ENCODE measurements around the gene PPP1R3F.

The PPP1R3F gene

GRCh38 chrX:49263631-49264030, 6.0 kb upstream of the PPP1R3F start:
- Histone ChIP-seq H3K4me3 (ENCODE audit: low read depth in 1 of 2, low read length in 2 of 2) (no peak overlapping the region), H3K36me3 (ENCODE audit: insufficient read depth, low read length) (no peaks in the 10 kb centered on the region), H3K9me3 (ENCODE audit: low read length) (no peaks in the 10 kb centered on the region), H3K9ac (ENCODE audit: low read length) (no peak overlapping the region), H3K27ac (ENCODE audit: low read depth, low read length) (no peak overlapping the region), H3K27me3 (ENCODE audit: control insufficient read depth in 1 of 2, insufficient read depth in 2 of 2, low read length in 2 of 2) (no peaks in the 10 kb centered on the region), H3K4me1 (ENCODE audit: insufficient read depth, low read length) (peaks cover 7% of the 10 kb centered on the region)

GRCh38 chrX:49264460-49264859, 5.1 kb upstream of the PPP1R3F start, which contains the start of gene FOXP3:
Gene FOXP3 (minus strand): TSS chrX:49264710. CDS start chrX:49258505, 6,205 bp downstream.
- Histone ChIP-seq H3K4me3 (ENCODE audit: low read depth in 1 of 2, low read length in 2 of 2) (no peak within 1 kb of the TSS), H3K27me3 (ENCODE audit: control insufficient read depth in 1 of 2, insufficient read depth in 2 of 2, low read length in 2 of 2) (no peaks in the 10 kb centered on the region), H3K9me3 (ENCODE audit: low read length) (no peaks in the 10 kb centered on the region), H3K27ac (ENCODE audit: low read depth, low read length) (no peak within 1 kb of the TSS), H3K4me1 (ENCODE audit: insufficient read depth, low read length) (peaks cover 8% of the 10 kb centered on the region), H3K9ac (ENCODE audit: low read length) (no peak within 1 kb of the TSS), H3K36me3 (ENCODE audit: insufficient read depth, low read length) (no peaks in the 10 kb centered on the region)

DNA sequence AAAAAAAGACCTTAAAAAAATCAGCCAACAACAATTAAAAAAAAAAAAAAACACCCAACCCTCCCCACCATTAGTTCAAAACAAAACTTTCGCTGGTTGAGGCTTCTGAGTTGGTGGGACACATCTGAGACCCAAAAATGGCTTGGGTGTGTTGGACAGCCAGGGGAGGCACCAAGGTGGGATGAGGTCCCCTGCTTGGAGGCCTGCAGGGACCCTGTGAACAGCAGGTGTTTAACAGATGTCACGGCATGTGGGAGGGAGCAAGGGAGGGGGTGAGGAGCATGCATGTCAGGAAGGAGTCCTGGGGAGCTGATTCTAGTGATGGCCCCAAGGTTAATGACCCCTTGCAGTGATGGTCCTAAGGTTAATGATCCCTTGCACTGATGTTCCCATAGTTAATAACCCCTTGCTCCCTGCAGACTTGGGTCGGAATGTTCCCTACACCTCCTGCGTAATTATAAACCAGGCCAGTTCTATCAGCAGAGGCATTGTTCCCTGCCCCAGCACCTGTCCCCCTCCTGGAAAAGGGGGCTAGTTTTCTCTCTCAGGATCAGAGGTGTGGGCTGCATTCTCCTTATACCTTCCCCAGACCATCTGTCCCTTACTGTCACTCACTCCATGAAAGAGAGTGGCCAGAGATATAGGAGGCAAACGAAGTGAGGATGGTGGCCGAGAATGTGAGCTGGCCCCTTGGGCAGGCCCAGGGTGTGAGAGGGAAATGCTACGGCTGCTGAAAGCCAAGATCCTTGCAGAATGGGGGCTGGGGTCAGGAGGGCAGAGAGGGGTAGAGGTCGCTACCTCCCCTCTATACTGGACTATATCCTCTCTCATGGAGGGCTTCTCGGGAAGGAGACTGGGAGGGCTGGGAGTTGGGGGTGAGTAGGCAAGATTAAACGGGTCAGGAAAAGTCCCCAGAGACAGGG, 2.8 kb upstream of the PPP1R3F start:
- H3K9me3 ChIP-seq (ENCODE audit: low read length), result no peaks in the 10 kb centered on the region
- H3K27me3 ChIP-seq (ENCODE audit: control insufficient read depth in 1 of 2, insufficient read depth in 2 of 2, low read length in 2 of 2), result no peaks in the 10 kb centered on the region
- H3K36me3 ChIP-seq (ENCODE audit: insufficient read depth, low read length), result no peaks in the 10 kb centered on the region
- H3K4me3 ChIP-seq (ENCODE audit: low read depth in 1 of 2, low read length in 2 of 2), result no peak overlapping the region
- H3K9ac ChIP-seq (ENCODE audit: low read length), result no peak overlapping the region
- H3K27ac ChIP-seq (ENCODE audit: low read depth, low read length), result no peak overlapping the region
- H3K4me1 ChIP-seq (ENCODE audit: insufficient read depth, low read length), result peaks cover 22% of the 10 kb centered on the region

GRCh38 chrX:49268702-49269009, 937 bp upstream of the PPP1R3F start:
- Histone ChIP-seq H3K9me3 (ENCODE audit: low read length) (no peaks in the 10 kb centered on the region), H3K4me3 (ENCODE audit: low read depth in 1 of 2, low read length in 2 of 2) (peak overlapping the region; percentile 9 to 48), H3K9ac (ENCODE audit: low read length) (peak overlapping the region; percentile 34), H3K27me3 (ENCODE audit: control insufficient read depth in 1 of 2, insufficient read depth in 2 of 2, low read length in 2 of 2) (no peaks in the 10 kb centered on the region), H3K4me1 (ENCODE audit: insufficient read depth, low read length) (peaks cover 35% of the 10 kb centered on the region), H3K36me3 (ENCODE audit: insufficient read depth, low read length) (no peaks in the 10 kb centered on the region), H3K27ac (ENCODE audit: low read depth, low read length) (peak overlapping the region; percentile 53)

DNA sequence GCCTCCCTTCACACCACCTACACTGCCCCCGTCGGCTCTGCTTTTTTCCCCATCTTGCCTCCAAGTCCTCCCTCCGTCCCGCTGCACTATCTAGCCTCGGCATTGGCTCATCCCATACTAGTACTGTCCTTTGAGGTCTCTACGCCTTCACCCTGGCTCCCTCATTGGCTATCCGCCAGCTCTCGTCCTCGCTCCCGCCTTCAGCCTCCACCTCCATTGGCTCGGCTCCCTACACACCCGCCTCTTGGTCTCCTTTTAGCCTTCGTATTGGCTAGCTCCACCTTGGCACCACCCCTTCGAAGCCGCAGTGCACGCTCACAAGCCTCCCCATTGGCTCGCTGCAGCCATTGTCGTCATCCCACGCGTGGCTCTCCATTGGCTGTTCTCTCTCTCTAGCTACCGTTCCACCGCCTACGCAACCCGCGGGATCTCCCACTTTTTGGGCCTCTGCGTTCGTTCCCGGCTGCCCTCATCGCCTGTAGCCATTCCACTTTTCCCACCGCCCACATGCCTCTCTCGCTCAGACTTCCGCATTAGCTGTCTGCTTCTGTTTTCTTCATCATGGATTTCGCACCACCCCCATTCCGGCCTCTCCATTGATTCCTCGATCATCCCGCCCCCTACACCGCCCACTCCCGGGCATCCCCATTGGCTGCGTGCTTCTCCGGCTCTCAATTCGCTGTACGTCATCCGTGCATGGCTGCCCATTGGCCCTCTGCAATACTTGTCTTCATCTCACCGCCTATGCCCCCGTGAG, 405 bp upstream of the PPP1R3F start:
- Histone ChIP-seq H3K36me3 (ENCODE audit: insufficient read depth, low read length) (no peaks in the 10 kb centered on the region), H3K27me3 (ENCODE audit: control insufficient read depth in 1 of 2, insufficient read depth in 2 of 2, low read length in 2 of 2) (no peaks in the 10 kb centered on the region), H3K4me3 (ENCODE audit: low read depth in 1 of 2, low read length in 2 of 2) (peak overlapping the region; percentile 48 to 65), H3K9ac (ENCODE audit: low read length) (peak overlapping the region; percentile 34), H3K27ac (ENCODE audit: low read depth, low read length) (peak overlapping the region; percentile 53), H3K9me3 (ENCODE audit: low read length) (no peaks in the 10 kb centered on the region), H3K4me1 (ENCODE audit: insufficient read depth, low read length) (peaks cover 40% of the 10 kb centered on the region)

- no peaks in the 10 kb centered on the region for H3K27me3 ChIP-seq (ENCODE audit: control insufficient read depth in 1 of 2, insufficient read depth in 2 of 2, low read length in 2 of 2)
- H3K9ac ChIP-seq (ENCODE audit: low read length), result no peak overlapping the region
- H3K4me3 ChIP-seq (ENCODE audit: low read depth in 1 of 2, low read length in 2 of 2), result peak overlapping the region; percentile 43 to 65
- H3K36me3 ChIP-seq (ENCODE audit: insufficient read depth, low read length), result no peaks in the 10 kb centered on the region
- H3K9me3 ChIP-seq (ENCODE audit: low read length), result no peaks in the 10 kb centered on the region
- peaks cover 43% of the 10 kb centered on the region for H3K4me1 ChIP-seq (ENCODE audit: insufficient read depth, low read length)
- peak overlapping the region; percentile 53 for H3K27ac ChIP-seq (ENCODE audit: low read depth, low read length)
Observed at GRCh38 chrX:49270249-49270921, 792 bp downstream of the PPP1R3F start.

DNA sequence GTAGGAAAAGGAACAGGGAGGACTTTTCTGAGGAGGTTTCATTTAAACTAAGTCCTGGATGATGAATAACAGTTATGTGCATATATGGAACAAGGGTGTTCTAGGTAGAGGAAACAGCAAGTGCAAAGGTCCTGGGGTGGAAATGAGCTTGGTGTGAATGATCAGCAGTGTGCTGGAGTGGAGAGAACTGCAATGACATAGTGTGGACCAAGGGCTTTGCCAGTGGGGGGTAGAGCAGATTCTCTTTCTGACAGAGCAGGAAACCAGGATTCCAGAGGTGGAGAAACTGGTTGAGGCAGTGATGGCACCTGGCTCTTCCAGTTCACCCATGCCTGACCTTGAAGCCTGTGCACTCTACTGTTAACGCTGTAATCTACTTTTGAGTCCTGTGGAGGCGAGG, 1.7 kb downstream of the PPP1R3F start:
- no peak overlapping the region for H3K27ac ChIP-seq (ENCODE audit: low read depth, low read length)
- H3K4me3 ChIP-seq (ENCODE audit: low read depth in 1 of 2, low read length in 2 of 2), result peak overlapping the region in 1 of 2 donors; percentile 43
- H3K9me3 ChIP-seq (ENCODE audit: low read length), result no peaks in the 10 kb centered on the region
- H3K27me3 ChIP-seq (ENCODE audit: control insufficient read depth in 1 of 2, insufficient read depth in 2 of 2, low read length in 2 of 2), result no peaks in the 10 kb centered on the region
- no peak overlapping the region for H3K9ac ChIP-seq (ENCODE audit: low read length)
- peaks cover 43% of the 10 kb centered on the region for H3K4me1 ChIP-seq (ENCODE audit: insufficient read depth, low read length)
- H3K36me3 ChIP-seq (ENCODE audit: insufficient read depth, low read length), result no peaks in the 10 kb centered on the region

GRCh38 chrX:49272421-49272820, 2.8 kb downstream of the PPP1R3F start:
- H3K4me3 ChIP-seq (ENCODE audit: low read depth in 1 of 2, low read length in 2 of 2), result no peak overlapping the region
- H3K27ac ChIP-seq (ENCODE audit: low read depth, low read length), result no peak overlapping the region

DNA sequence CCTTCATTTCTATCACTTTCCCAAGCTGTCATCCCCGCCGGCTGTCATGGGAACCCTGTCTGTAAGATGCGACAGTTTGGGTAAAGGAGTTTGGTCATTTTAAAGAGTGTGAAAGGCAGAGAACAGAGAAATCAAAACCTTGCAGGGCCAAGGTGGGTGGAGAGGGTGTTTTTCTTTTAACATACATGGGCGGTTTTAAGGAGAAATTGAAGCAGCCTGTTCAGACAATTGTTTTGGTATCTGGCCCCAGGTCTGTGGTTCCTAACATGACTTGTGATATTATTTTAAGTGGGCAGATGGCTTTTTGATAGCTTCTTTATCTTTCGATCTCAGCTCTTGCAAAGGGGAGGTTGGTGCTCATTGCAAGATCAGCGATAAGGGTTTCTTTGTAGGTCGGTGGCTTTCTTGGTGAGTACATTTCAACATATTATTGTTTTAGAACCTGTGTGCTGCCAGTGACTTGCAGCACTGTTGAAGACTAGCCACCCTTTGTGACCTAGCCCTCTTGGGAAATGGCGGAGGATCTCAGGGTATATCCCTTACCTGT, 3.7 kb downstream of the PPP1R3F start:
- Histone ChIP-seq H3K27me3 (ENCODE audit: control insufficient read depth in 1 of 2, insufficient read depth in 2 of 2, low read length in 2 of 2) (no peaks in the 10 kb centered on the region), H3K9ac (ENCODE audit: low read length) (no peak overlapping the region), H3K36me3 (ENCODE audit: insufficient read depth, low read length) (no peaks in the 10 kb centered on the region), H3K9me3 (ENCODE audit: low read length) (no peaks in the 10 kb centered on the region), H3K4me3 (ENCODE audit: low read depth in 1 of 2, low read length in 2 of 2) (no peak overlapping the region), H3K4me1 (ENCODE audit: insufficient read depth, low read length) (peaks cover 50% of the 10 kb centered on the region), H3K27ac (ENCODE audit: low read depth, low read length) (no peak overlapping the region)

More at GRCh38 chrX:49272421-49272820, 2.8 kb downstream of the PPP1R3F start:
- H3K27me3 ChIP-seq (ENCODE audit: control insufficient read depth in 1 of 2, insufficient read depth in 2 of 2, low read length in 2 of 2), result no peaks in the 10 kb centered on the region
- H3K9ac ChIP-seq (ENCODE audit: low read length), result no peak overlapping the region
- H3K9me3 ChIP-seq (ENCODE audit: low read length), result no peaks in the 10 kb centered on the region
- no peaks in the 10 kb centered on the region for H3K36me3 ChIP-seq (ENCODE audit: insufficient read depth, low read length)
- peaks cover 51% of the 10 kb centered on the region for H3K4me1 ChIP-seq (ENCODE audit: insufficient read depth, low read length)

DNA sequence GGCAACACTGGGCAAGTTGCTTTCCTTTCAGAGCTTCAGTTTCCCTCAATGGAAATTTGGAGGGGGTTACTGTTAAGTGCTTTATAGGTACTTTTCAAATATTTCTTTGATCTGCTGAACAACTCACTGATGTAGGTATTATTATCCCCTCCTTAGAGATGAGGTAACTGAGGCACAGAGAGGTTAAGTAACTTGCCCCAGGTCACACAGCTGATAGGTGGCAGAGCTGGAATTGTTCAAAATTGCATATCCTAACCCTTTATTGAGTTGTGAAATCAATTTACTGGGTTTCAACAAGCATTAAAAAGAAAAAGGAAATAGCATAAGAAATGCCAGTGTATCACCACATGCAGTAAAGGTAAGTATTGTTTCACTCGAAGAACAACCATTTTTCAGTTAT, 6.6 kb downstream of the PPP1R3F start:
- peaks cover 37% of the 10 kb centered on the region for H3K4me1 ChIP-seq (ENCODE audit: insufficient read depth, low read length)
- no peak overlapping the region for H3K4me3 ChIP-seq (ENCODE audit: low read depth in 1 of 2, low read length in 2 of 2)
- H3K9me3 ChIP-seq (ENCODE audit: low read length), result no peaks in the 10 kb centered on the region
- no peak overlapping the region for H3K9ac ChIP-seq (ENCODE audit: low read length)
- H3K27me3 ChIP-seq (ENCODE audit: control insufficient read depth in 1 of 2, insufficient read depth in 2 of 2, low read length in 2 of 2), result no peaks in the 10 kb centered on the region
- no peak overlapping the region for H3K27ac ChIP-seq (ENCODE audit: low read depth, low read length)
- H3K36me3 ChIP-seq (ENCODE audit: insufficient read depth, low read length), result no peaks in the 10 kb centered on the region

Measured in muscle layer of colon (tissue), 2 donors.